ENCODE data around the gene CHD3.

The CHD3 gene

GRCh38 chr17:7843536-7844291, 44.9 kb upstream of the CHD3 start:
- peak overlapping the region; percentile 77 for H3K9ac ChIP-seq (ENCODE audit: low read depth, low read length, poor library complexity, severe bottlenecking)
- no peaks in the 10 kb centered on the region for H3K9me3 ChIP-seq (ENCODE audit: insufficient read depth, low read depth, low read length)
- H2AFZ ChIP-seq (ENCODE audit: low read length), result no peak overlapping the region; the same call in 1 of the 2 replicates
- TF ChIP-seq CTCF (conservative IDR thresholded peaks at IDR 0.05; ENCODE audit: low read length) (no peak), EZH2phosphoT487 (IDR thresholded peaks at IDR 0.05; ENCODE audit: borderline replicate concordance) (no peak)
- H3K4me2 ChIP-seq (ENCODE audit: low read depth, low read length, poor library complexity, severe bottlenecking), result peak overlapping the region; percentile 98
- peaks cover 73% of the 10 kb centered on the region for H4K20me1 ChIP-seq (ENCODE audit: insufficient read depth, low read length, poor library complexity, severe bottlenecking)
- no peaks in the 10 kb centered on the region for H3F3A ChIP-seq (ENCODE audit: low read depth)
- H3K4me1 ChIP-seq (ENCODE audit: insufficient read depth, low read length, poor library complexity, severe bottlenecking), result peaks cover 31% of the 10 kb centered on the region
- H3K4me3 ChIP-seq (ENCODE audit: low read length, poor library complexity, severe bottlenecking), result peak overlapping the region; percentile 88
- H3K36me3 ChIP-seq (ENCODE audit: insufficient read depth, low read length), result peaks cover 24% of the 10 kb centered on the region; the same call in 1 of the 2 replicates
- H3K9me2 ChIP-seq (replicated peaks; ENCODE audit: low read depth, low read length), result no peaks in the 10 kb centered on the region
- H3K27me3 ChIP-seq (ENCODE audit: insufficient read depth, low read length, poor library complexity, severe bottlenecking), result no peaks in the 10 kb centered on the region
- peaks cover 65% of the 10 kb centered on the region; the same call in 1 of the 2 replicates for H3K79me2 ChIP-seq (ENCODE audit: insufficient read depth, low read length)

GRCh38 chr17:7844292-7845154, 44.1 kb upstream of the CHD3 start:
- Histone ChIP-seq H3K9me3 (ENCODE audit: insufficient read depth, low read depth, low read length) (no peaks in the 10 kb centered on the region), H3K4me1 (ENCODE audit: insufficient read depth, low read length, poor library complexity, severe bottlenecking) (peaks cover 23% of the 10 kb centered on the region), H3K9ac (ENCODE audit: low read depth, low read length, poor library complexity, severe bottlenecking) (peak overlapping the region; percentile 77), H3K36me3 (ENCODE audit: insufficient read depth, low read length) (peaks cover 32% of the 10 kb centered on the region; the same call in 1 of the 2 replicates), H3K27me3 (ENCODE audit: insufficient read depth, low read length, poor library complexity, severe bottlenecking) (no peaks in the 10 kb centered on the region), H4K20me1 (ENCODE audit: insufficient read depth, low read length, poor library complexity, severe bottlenecking) (peaks cover 66% of the 10 kb centered on the region), H3K79me2 (ENCODE audit: insufficient read depth, low read length) (peaks cover 57% of the 10 kb centered on the region; the same call in 1 of the 2 replicates), H3K4me2 (ENCODE audit: low read depth, low read length, poor library complexity, severe bottlenecking) (peak overlapping the region; percentile 98), H3K4me3 (ENCODE audit: low read length, poor library complexity, severe bottlenecking) (peak overlapping the region; percentile 88), H3K9me2 (replicated peaks; ENCODE audit: low read depth, low read length) (no peaks in the 10 kb centered on the region), H2AFZ (ENCODE audit: low read length) (no peak overlapping the region), H3F3A (ENCODE audit: low read depth) (no peaks in the 10 kb centered on the region)
- TF ChIP-seq CTCF (conservative IDR thresholded peaks at IDR 0.05; ENCODE audit: low read length) (no peak), EZH2phosphoT487 (IDR thresholded peaks at IDR 0.05; ENCODE audit: borderline replicate concordance) (no peak)

GRCh38 chr17:7845359-7846062, 43.1 kb upstream of the CHD3 start:
- Histone ChIP-seq H3K9me2 (replicated peaks; ENCODE audit: low read depth, low read length) (no peaks in the 10 kb centered on the region), H3K9me3 (ENCODE audit: insufficient read depth, low read depth, low read length) (no peaks in the 10 kb centered on the region), H3K79me2 (ENCODE audit: insufficient read depth, low read length) (peaks cover 47% of the 10 kb centered on the region; the same call in 1 of the 2 replicates), H3K36me3 (ENCODE audit: insufficient read depth, low read length) (peaks cover 42% of the 10 kb centered on the region; the same call in 1 of the 2 replicates), H4K20me1 (ENCODE audit: insufficient read depth, low read length, poor library complexity, severe bottlenecking) (peaks cover 59% of the 10 kb centered on the region), H3K4me2 (ENCODE audit: low read depth, low read length, poor library complexity, severe bottlenecking) (peak overlapping the region; percentile 98), H3F3A (ENCODE audit: low read depth) (no peaks in the 10 kb centered on the region), H3K4me3 (ENCODE audit: low read length, poor library complexity, severe bottlenecking) (peak overlapping the region; percentile 88), H2AFZ (ENCODE audit: low read length) (no peak overlapping the region), H3K4me1 (ENCODE audit: insufficient read depth, low read length, poor library complexity, severe bottlenecking) (peaks cover 13% of the 10 kb centered on the region), H3K9ac (ENCODE audit: low read depth, low read length, poor library complexity, severe bottlenecking) (peak overlapping the region; percentile 77), H3K27me3 (ENCODE audit: insufficient read depth, low read length, poor library complexity, severe bottlenecking) (no peaks in the 10 kb centered on the region)
- no peak for TF ChIP-seq CTCF (conservative IDR thresholded peaks at IDR 0.05; ENCODE audit: low read length)
- TF ChIP-seq EZH2phosphoT487 (IDR thresholded peaks at IDR 0.05; ENCODE audit: borderline replicate concordance), result no peak

Measured in Loucy (cell line).